ENCODE data around the gene FAM98C.
"Not testable (repeated sequence)": the region's sequence is repeated elsewhere in the genome, so short reads cannot be mapped to it uniquely, and the experiment has no call there.

Gene FAM98C

DNA sequence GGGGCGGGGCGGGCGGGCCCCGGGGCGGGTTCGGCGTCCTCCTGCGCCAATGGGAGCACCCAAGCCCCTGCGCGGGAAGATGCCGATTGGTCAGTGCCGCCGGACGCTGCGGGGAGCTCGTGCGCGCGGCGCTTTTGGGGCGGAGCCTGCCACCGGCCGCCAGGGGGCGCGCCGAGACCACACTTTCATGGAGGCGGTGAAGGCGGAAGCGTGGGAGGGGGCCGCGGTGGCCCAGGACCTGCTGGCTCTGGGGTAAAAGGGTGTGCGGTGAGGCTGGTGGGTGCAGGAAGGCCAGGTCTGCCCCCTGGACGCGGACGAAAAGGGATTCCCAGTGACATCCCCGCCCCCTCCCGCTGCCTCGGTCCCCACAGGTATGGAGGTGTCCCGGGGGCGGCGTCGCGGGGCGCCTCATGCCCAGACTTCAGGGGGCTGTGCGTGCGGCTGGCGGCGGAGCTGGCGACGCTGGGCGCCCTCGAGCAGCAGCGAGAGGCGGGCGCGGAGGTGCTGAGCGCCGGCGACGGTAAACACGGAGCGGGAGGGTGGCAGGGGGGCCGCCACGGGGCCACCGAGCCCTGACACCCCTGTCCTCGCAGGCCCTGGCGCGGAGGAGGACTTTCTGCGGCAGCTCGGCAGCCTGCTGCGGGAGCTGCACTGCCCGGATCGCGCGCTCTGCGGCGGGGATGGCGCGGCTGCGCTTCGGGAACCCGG, at the start of gene FAM98C:
TSS of gene FAM98C (plus strand) at position 127 of the 708 bp plus-strand sequence. CDS start at position 188, 61 bp downstream.
- DNase-seq (ENCODE audit: extremely low read depth in 1 of 2, low read depth in 1 of 2) = peak; percentile 94 to 96

DNA sequence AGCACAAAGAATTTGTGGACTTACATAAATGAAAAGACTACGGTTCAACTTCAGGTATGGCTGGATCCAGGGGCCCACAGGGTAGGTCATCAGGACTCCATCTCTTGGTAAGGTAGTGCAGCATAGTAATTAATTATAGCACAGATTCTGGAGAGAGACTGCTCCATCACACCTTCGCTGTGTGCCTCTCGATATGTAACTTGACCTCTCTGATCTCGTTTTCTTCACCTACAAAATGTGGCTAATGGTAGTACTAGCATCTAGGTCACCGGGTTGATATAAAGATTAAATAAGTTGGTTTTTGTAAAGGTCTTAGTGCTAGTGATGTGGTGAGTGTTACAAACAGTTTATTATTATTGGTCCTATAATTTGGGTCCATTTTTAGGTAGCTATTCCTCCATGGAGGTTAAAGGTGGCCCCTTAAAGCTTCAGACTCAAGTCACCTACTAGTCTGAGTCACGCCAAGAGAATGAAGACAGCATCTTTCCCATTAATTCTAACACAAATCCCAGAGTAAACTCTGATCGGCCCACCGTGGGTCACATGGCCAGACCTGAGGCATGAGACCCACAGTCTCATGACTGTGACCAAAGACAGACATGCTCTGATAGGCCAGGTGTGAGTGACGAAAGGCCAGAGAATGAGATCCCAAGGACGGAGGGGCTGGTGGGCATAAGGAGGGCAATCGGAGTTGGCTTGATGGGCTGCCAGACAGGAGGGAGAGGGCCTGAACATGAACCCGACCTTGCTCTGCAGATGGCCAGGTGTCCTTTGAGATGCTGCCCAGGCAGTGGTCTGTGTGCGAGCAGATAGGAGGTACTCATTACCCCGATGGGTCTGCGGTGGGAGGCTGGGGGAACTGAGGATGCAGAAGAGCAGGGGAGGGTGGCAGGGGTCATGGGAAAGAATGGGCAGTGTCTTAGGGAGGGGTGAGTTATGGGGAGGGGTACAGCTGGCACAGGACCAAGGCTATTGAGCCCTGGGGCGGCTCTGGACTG, 46.9 kb upstream of the FAM98C start:
- no peak for DNase-seq (ENCODE audit: extremely low read depth in 1 of 2, low read depth in 1 of 2)

GRCh38 chr19:38358071-38358470, 44.8 kb upstream of the FAM98C start:
- DNase-seq (ENCODE audit: extremely low read depth in 1 of 2, low read depth in 1 of 2) = no peak

GRCh38 chr19:38359242-38360021, 43.5 kb upstream of the FAM98C start:
- DNase-seq (ENCODE audit: extremely low read depth in 1 of 2, low read depth in 1 of 2) = no peak

DNA sequence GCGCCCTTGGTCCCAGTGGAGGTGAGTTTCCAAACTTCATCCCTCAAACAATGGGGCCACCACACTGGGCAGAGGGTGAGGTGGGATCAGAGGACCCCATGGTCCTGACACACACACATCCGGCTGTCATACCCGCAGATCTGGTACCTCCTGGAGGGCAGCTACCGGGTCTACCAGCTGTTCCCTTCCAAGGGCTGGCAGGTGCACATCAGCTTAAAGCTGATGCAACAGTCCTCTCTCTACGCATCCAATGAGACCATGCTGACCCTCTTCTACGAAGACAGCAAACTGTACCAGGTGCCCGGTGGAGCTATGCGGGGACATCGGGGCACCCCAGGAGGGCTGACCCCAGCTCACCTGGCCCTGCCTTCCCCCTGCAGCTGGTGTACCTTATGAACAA, 42.5 kb upstream of the FAM98C start:
- DNase-seq (ENCODE audit: extremely low read depth in 1 of 2, low read depth in 1 of 2) = no peak

- no peak for DNase-seq (ENCODE audit: extremely low read depth in 1 of 2, low read depth in 1 of 2)
Observed at GRCh38 chr19:38360839-38361631, 41.9 kb upstream of the FAM98C start.

GRCh38 chr19:38361633-38362075, 41.2 kb upstream of the FAM98C start:
- DNase-seq (ENCODE audit: extremely low read depth in 1 of 2, low read depth in 1 of 2) = peak; percentile 52 to 78

DNA sequence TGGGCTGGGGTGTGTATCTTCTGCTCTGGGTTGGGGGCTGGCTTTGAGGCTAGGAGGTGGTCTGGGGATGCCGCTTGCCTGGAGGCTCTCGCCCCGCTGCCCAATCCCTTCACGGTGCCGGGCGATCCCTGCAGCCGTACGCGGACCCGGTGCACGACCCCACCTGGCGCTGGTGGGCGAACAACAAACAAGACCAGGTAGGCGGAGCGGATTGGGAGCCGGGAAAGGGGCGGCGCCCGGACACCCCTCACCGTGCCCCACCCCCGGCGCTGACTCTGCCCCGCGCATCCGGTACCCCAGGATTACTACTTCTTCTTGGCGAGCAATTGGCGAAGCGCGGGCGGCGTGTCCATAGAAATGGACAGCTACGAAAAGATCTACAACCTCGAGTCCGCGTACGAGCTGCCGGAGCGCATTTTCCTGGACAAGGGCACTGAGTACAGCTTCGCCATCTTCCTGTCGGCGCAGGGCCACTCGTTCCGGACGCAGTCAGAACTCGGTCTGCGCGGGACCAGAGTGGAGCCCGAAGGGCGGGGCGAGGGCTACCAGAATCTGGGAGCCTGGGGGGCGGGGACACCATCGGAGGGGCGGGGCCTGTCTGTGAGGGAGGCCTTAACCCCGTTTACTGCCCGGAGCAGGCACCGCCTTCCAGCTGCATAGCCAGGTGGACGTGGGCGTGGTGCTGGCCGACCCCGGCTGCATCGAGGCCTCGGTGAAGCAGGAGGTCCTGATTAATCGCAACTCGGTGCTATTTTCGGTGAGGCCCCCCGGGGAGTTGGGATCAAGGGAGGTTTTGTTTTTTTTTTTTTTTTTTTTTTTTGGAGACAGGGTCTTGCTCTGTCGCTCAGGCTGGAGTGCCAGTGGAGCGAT, 40.6 kb upstream of the FAM98C start:
- DNase-seq (ENCODE audit: extremely low read depth in 1 of 2, low read depth in 1 of 2) = peak; percentile 64 to 87

- DNase-seq (ENCODE audit: extremely low read depth in 1 of 2, low read depth in 1 of 2) = not testable (repeated sequence)
Observed at GRCh38 chr19:38362946-38363688, 39.8 kb upstream of the FAM98C start.

DNA sequence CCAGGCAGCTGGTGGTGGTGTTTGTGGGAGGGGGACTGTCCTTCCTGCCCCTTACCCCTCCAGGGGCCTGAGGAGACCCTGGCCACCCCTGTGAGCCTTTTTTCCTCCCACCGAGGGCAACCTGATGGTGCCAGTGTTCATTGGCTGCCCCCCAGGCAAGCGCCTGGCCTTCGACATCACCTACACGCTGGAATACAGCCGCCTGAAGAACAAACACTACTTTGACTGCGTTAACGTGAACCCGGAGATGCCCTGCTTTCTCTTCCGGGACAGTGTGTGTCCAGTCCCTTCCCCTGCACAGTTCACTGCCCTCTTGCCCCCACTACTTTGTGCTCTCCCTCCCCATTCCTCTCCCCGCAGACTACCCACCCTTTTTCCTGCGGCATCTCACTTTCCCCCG, 35.9 kb upstream of the FAM98C start:
- no peak for DNase-seq (ENCODE audit: extremely low read depth in 1 of 2, low read depth in 1 of 2)

DNA sequence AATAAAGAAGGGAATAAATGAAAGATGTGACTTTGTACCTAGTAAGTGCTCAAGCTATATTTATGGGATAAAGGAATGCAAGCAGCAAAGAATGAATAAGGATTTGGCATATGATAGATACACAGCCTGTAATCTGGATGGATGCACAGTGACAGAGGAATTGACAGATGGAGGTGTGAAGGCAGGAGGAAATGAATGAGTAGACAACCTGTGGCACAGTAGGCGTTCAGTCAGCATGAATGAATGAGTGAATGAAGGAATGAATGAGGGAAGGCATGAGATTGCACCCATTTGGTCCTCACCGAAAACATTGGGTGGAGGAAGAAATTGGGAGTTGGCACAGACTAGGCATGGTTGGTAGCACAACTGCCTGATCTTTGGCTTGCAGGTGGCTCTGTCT, 33.3 kb upstream of the FAM98C start:
- DNase-seq (ENCODE audit: extremely low read depth in 1 of 2, low read depth in 1 of 2) = no peak

GRCh38 chr19:38370299-38370698, 32.6 kb upstream of the FAM98C start:
- DNase-seq (ENCODE audit: extremely low read depth in 1 of 2, low read depth in 1 of 2) = no peak

DNA sequence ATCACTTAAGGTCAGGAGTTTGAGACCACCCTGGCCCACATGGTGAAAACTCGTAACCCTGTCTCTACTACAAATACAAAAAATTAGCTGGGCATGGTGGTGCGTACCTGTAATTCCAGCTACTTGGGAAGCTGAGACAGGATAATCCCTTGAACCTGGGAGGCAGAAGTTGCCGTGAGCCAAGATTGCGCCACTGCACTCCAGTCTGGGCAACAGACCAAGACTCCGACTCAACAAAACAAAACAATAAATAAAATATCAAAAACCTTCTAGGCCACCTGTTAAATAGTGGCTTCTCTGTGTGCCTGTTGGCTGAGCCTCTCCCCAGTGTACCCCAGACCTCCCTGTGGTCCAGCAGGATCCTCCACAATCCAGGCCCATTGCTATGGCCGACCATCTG, 31.8 kb upstream of the FAM98C start:
- no peak for DNase-seq (ENCODE audit: extremely low read depth in 1 of 2, low read depth in 1 of 2)

DNA sequence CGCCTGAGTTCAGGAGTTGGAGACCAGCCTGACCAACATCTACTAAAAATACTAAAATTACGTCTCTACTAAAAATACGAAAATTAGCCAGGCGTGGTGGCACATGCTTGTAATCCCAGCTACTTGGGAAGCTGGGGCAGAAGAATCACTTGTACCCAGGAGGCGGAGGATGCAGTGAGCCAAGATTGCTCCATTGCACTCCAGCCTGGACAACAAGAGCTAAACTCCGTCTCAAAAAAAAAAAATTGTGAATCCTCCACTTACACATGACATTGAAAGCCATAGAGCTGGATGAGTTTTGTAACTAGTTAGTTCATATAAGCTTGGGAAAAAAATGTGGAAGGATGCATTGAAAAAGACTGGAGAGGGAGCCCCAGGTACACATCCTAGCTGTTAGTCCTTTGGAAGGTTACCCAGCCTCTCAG, 29.0 kb upstream of the FAM98C start:
- no peak for DNase-seq (ENCODE audit: extremely low read depth in 1 of 2, low read depth in 1 of 2)

DNA sequence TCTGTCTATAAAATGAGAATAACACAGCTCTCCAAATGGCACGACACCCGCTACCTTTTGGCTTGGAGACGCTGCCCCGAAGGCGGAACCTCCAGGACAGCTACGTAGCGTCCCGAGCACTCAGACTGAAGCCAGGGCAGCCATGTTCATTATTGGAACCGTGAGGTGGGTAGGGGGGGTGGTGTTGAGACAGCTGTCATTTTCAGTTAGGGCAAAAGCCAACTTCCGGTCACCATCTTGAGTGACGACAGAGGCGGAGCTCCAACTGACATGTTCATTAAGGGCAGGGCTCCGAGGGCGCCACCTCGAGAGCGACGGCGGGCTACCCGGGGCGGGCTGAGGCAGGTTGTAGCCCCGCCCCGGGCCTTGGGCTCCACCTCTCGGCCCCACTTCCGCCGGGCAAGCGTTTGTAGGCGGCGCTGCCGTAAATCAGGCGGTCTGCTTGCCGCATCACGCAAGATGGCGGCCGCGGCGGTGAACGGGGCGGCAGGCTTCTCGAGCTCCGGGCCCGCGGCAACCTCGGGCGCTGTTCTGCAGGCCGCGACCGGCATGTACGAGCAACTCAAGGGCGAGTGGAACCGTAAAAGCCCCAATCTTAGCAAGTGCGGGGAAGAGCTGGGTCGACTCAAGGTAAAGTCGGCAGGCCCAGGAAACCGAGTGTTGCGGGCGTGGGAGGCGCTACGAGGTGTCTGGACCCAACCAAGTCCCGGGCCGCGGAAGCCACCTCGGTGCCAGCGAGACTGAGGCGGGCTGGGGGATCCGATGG, 28.4 kb upstream of the FAM98C start, which contains the start of gene PSMD8:
TSS of gene PSMD8 (plus strand) at position 240 of the 766 bp plus-strand sequence. CDS start at position 271, 31 bp downstream.
- DNase-seq (ENCODE audit: extremely low read depth in 1 of 2, low read depth in 1 of 2) = peak; percentile 98

DNA sequence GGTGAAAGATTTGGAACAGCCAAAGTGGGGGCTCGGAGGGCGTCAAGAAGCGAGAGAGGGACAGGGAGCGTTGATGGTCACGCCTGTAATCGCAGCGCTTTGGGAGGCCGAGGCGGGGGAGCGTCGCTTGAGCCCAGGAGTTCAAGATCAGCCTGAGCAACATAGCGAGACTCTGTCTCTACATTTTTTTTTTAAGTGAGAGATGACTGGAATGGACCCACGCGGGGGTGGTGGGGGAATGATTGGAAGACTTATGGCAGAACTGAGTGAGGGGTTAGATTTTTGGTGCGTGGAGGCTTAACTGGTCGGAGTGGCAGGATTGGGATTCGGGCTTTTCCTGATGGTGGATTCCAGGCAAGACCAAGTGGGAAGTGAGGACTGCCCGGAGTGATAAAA, 27.8 kb upstream of the FAM98C start:
- DNase-seq (ENCODE audit: extremely low read depth in 1 of 2, low read depth in 1 of 2) = no peak

DNA sequence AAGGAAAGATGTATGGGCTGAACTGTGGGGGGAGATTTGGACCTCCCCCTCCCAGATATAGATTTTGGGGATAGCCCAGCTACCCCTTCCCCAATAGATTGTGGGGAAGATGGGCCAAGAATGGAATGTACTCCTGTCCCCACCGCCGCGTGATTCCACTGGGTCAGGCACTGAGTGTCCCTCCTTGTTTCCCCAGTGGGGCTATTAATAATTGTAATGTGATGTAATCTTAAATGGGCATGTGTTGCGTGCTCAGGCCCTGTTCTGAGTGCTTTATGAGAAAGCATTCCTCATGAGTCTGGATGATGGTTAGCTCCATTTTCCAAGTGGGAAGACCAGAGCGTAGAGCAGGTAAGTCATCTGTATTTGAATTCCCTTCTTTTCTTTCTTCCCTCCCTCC, 27.1 kb upstream of the FAM98C start:
- DNase-seq (ENCODE audit: extremely low read depth in 1 of 2, low read depth in 1 of 2) = no peak

DNA sequence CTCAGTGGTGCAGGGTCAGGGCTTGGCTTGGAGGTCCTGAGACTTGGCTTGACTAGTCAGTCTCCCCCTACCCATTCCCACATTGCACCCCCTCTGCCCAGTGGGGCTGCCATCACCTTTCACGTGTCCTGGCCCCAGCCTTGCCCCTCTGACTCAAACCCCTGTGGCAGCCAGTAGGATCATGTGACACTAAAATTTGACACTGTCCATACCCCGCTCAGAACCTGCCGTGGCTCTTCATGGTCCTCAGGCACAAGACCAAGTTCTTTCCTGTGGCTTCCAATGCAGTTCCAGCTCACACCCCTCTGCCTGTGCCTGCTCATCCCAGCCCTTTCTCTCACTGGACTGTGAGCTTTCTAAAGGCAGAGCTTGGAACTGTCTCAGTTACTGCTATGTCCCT, 26.3 kb upstream of the FAM98C start:
- DNase-seq (ENCODE audit: extremely low read depth in 1 of 2, low read depth in 1 of 2) = no peak
